Kidney (tissue), 14 donors: ENCODE results near the gene TCF4. TPM values are rescaled to one million over a fixed set of nuclear protein-coding genes. Genes with fewer than 3 reads are reported as not detected.

Experiments
- DNase-seq, 5 donors: peaks; one replicate each; pipeline ENCODE4 v3.0.0-alpha.2; 2013 to 2020
- FAIRE-seq: peaks from 2 replicates; lab custom pipeline; 2012; peaks lifted over from hg19 to GRCh38; lab: Jason Lieb, UNC
- H3K27ac ChIP-seq, 2 donors: one replicate each; pipeline ENCODE4 v1.7.0; 2013; ENCODE audit warnings: low read depth in 2 of 2, low read length in 2 of 2, inconsistent platforms in 1 of 2
- H3K27me3 ChIP-seq: one replicate; pipeline ENCODE4 v1.7.1; 2013; ENCODE audit warnings: low read length, inconsistent platforms; ENCODE audit not compliant: control insufficient read depth, insufficient read depth
- H3K36me3 ChIP-seq, 3 donors: one replicate each; pipeline versions ENCODE4 v1.7.0 to v1.7.1; 2013; ENCODE audit warnings: low read length in 3 of 3, control low read depth in 1 of 3, inconsistent platforms in 1 of 3; ENCODE audit not compliant: insufficient read depth in 3 of 3, control insufficient read depth in 2 of 3
- H3K4me1 ChIP-seq, 3 donors: one replicate each; pipeline versions ENCODE4 v1.7.0 to v1.7.1; 2013; ENCODE audit warnings: low read length in 3 of 3, inconsistent platforms in 1 of 3, low read depth in 1 of 3; ENCODE audit not compliant: control insufficient read depth in 2 of 3, insufficient read depth in 2 of 3
- H3K4me3 ChIP-seq, 3 donors: one replicate each; pipeline versions ENCODE4 v1.7.0 to v1.8.1; 2013; ENCODE audit warnings: low read length in 3 of 3, control low read depth in 1 of 3, inconsistent platforms in 1 of 3
- H3K9ac ChIP-seq, 3 donors: one replicate each; pipeline versions ENCODE4 v1.7.0 to v1.7.1; 2013; ENCODE audit warnings: low read length in 3 of 3, control low read depth in 1 of 3, inconsistent platforms in 1 of 3
- H3K9me3 ChIP-seq, 3 donors: one replicate each; pipeline versions ENCODE4 v1.7.0 to v1.7.1; 2013; ENCODE audit warnings: low read length in 3 of 3, control low read depth in 1 of 3, inconsistent platforms in 1 of 3; ENCODE audit not compliant: control insufficient read depth in 2 of 3, insufficient read depth in 1 of 3
- CTCF ChIP-seq: IDR thresholded peaks from 3 replicates; pipeline ENCODE4 v1.5.1; 2012; ENCODE audit warnings: mild to moderate bottlenecking, moderate library complexity, borderline replicate concordance; ENCODE audit not compliant: insufficient read depth; ENCODE audit errors: extremely low read depth
- intact Hi-C: fragments of 100-400 bp; cut with DNase I; formaldehyde crosslinking; loops from one replicate; pipeline ENCODE4 v1.11.1; 2022
- polyA plus RNA-seq: library from polyadenylated mRNA; stranded (reverse); fragments of 350-450 nt; fragmentation: Illumina TruSeq; extraction: RNeasy Lipid Tissue Mini Kit (QIAGEN cat#74804); gene quantifications from one replicate; pipeline ENCODE4 v1.2.3, GENCODE V29; 2014; ENCODE audit warnings: low read depth, low replicate concordance; ENCODE audit not compliant: insufficient read depth
- total RNA-seq: library from RNA; stranded (reverse); fragmentation: NEBNext Ultra II Directional; extraction: Animal tissue kit (Norgen Biotek cat#: 25700); gene quantifications from one replicate; pipeline ENCODE4 v1.2.1, GENCODE V29; 2021
- donor health status: control.
- donor health status: control.
- donor health status: control.
- donor health status: control.
- donor health status: control.
- donor health status: DM: yes; HTN: yes; CAD: no.
- donor health status: Normal renal cell carcinoma (clear cell type).

TCF4 gene
- total and polyA plus RNA-seq, 2 donors from 2014 or later, result 4.4 to 60.3 TPM

DNA sequence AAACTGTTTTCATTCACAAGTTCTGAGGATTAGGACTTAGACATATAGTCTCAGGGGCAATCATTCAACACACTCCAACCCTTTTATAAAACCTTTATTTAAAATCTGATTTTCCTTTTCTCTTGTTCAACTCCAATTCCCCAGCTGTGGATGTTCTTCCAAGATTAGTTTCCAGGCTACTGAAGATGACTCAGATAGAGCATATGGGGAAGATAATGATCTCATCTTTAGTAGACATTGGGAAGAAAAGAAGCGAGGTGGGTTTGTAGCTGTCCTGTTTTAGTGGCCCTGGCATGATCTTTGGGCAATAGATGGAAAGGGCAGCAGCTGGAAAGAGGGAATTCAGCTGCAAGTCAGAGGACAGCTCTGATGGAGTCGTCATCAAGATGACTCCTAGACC, 381.1 kb downstream of the TCF4 start:
- no peak for DNase-seq
- H3K27me3 ChIP-seq, result no peaks in the 10 kb centered on the region
- no peak for TF ChIP-seq CTCF
- peaks cover 0 to 5% (median 0%) of the 10 kb centered on the region in 3 donors for H3K9me3 ChIP-seq
- H3K27ac ChIP-seq, result no peak overlapping the region
- no peak overlapping the region for H3K4me3 ChIP-seq
- FAIRE-seq, result no peak
- no peak overlapping the region for H3K9ac ChIP-seq
- intact Hi-C loops, result no loop called here
- H3K36me3 ChIP-seq, result no peaks in the 10 kb centered on the region
- no peaks in the 10 kb centered on the region for H3K4me1 ChIP-seq

DNA sequence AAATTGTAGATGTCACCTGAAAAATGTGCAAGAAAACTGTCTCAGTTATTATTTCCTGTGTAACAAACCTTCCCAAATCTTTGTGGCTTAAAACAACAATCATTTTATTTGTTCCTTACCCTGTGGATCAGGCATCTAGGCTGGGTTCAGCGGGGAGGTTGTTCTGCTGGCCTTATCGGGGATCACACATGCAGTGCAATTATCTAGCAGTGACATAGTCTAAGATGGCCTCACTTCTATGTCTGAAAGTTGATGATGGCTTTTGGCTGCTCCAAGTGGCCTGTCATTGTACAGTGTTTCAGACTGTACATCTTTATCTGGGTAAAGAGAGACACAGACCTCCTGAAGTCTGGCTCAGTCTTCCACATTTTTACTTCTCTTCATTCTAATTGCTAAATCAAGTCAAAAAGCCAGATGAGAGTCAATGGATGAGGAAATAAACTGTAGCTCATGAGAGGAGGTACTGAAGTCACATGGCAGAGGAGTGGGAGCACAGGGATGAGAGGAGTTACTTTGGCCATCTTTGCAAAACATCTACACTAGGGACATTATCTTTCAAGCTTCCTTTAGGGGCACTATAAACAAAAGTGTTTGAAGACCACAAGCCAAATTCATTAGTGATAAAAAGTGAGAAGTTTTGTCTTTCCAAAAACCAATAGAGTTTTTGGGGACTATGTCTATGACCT, 385.6 kb downstream of the TCF4 start:
- FAIRE-seq, result no peak
- intact Hi-C loops, result no loop called here

GRCh38 chr18:55199291-55199963, 388.6 kb downstream of the TCF4 start:
- DNase-seq (no peak), FAIRE-seq (no peak)
- Histone ChIP-seq H3K27me3 (no peaks in the 10 kb centered on the region), H3K4me3 (no peak overlapping the region), H3K9ac (no peak overlapping the region), H3K4me1 (no peaks in the 10 kb centered on the region), H3K27ac (no peak overlapping the region), H3K9me3 (peaks cover 0 to 5% (median 0%) of the 10 kb centered on the region in 3 donors), H3K36me3 (no peaks in the 10 kb centered on the region)
- no peak for TF ChIP-seq CTCF
- intact Hi-C loops, result no loop called here

More for the DNA sequence above, 385.6 kb downstream of the TCF4 start:
- Histone ChIP-seq H3K4me3 (no peak overlapping the region), H3K27ac (no peak overlapping the region), H3K9ac (no peak overlapping the region), H3K9me3 (peaks cover 0 to 5% (median 0%) of the 10 kb centered on the region in 3 donors), H3K36me3 (no peaks in the 10 kb centered on the region), H3K27me3 (no peaks in the 10 kb centered on the region), H3K4me1 (no peaks in the 10 kb centered on the region)
- DNase-seq, result no peak
- no peak for TF ChIP-seq CTCF
